Liver (tissue), 9 donors: Measurements from ENCODE around the gene HS1BP3. TPM values are rescaled to one million over a fixed set of nuclear protein-coding genes. Genes with fewer than 3 reads are reported as not detected.

ENCODE experiments used
- DNase-seq: peaks from one replicate; pipeline ENCODE4 v3.0.0-alpha.2; 2017; ENCODE audit warnings: low spot score
- H3K27ac ChIP-seq, 2 donors: one replicate each; pipeline ENCODE4 v1.7.0; 2013; ENCODE audit warnings: inconsistent platforms in 2 of 2, low read length in 2 of 2, control low read depth in 1 of 2, low read depth in 1 of 2, mild to moderate bottlenecking in 1 of 2
- H3K27me3 ChIP-seq, 4 donors: one replicate each; pipeline versions ENCODE4 v1.6.1 to v1.7.0; 2013; ENCODE audit warnings: low read length in 3 of 4, inconsistent platforms in 1 of 4, mild to moderate bottlenecking in 1 of 4, moderate library complexity in 1 of 4; ENCODE audit not compliant: control insufficient read depth in 4 of 4, insufficient read depth in 4 of 4
- H3K36me3 ChIP-seq, 4 donors: one replicate each; pipeline versions ENCODE4 v1.6.1 to v1.7.0; 2013; ENCODE audit warnings: low read length in 3 of 4, mild to moderate bottlenecking in 3 of 4, low read depth in 1 of 4, moderate library complexity in 1 of 4; ENCODE audit not compliant: control insufficient read depth in 4 of 4, insufficient read depth in 3 of 4
- H3K4me1 ChIP-seq, 4 donors: one replicate each; pipeline versions ENCODE4 v1.6.1 to v1.7.0; 2013; ENCODE audit warnings: low read length in 3 of 4, mild to moderate bottlenecking in 3 of 4, moderate library complexity in 1 of 4; ENCODE audit not compliant: control insufficient read depth in 4 of 4, insufficient read depth in 4 of 4
- H3K4me3 ChIP-seq, 3 donors: one replicate each; pipeline versions ENCODE4 v1.6.1 to v1.7.0; 2013; ENCODE audit warnings: low read length in 3 of 3, control low read depth in 1 of 3, low read depth in 1 of 3, mild to moderate bottlenecking in 1 of 3
- H3K9ac ChIP-seq, 2 donors: one replicate each; pipeline ENCODE4 v1.7.0; 2013; ENCODE audit warnings: low read length in 2 of 2, mild to moderate bottlenecking in 2 of 2, moderate library complexity in 2 of 2, control low read depth in 1 of 2, low read depth in 1 of 2
- H3K9me3 ChIP-seq, 4 donors: one replicate each; pipeline versions ENCODE4 v1.6.1 to v1.7.0; 2013; ENCODE audit warnings: low read length in 3 of 4; ENCODE audit not compliant: control insufficient read depth in 4 of 4
- ATF3 ChIP-seq: IDR thresholded peaks from 2 replicates; pipeline ENCODE4 v1.6.1; 2016; ENCODE audit warnings: antibody characterized with exemption
- CTCF ChIP-seq: fragments of 150-350 bp; IDR thresholded peaks from 2 replicates; pipeline ENCODE4 v1.5.1; 2017; ENCODE audit warnings: improper control_type of control experiment, low read depth, low read length; ENCODE audit not compliant: missing input control
- EGR1 ChIP-seq, 2 donors: IDR thresholded peaks; 2 replicates each; pipeline ENCODE4 v1.6.1; 2016 to 2018; ENCODE audit warnings: antibody characterized with exemption in 2 of 2, low read depth in 2 of 2
- FOXA1 ChIP-seq: IDR thresholded peaks from 2 replicates; pipeline ENCODE4 v1.6.1; 2016; ENCODE audit warnings: antibody characterized with exemption
- FOXA2 ChIP-seq: IDR thresholded peaks from 2 replicates; pipeline ENCODE4 v1.6.1; 2016; ENCODE audit warnings: antibody characterized with exemption
- GABPA ChIP-seq, 2 donors: IDR thresholded peaks in 1 of 2; conservative IDR thresholded peaks in 1 of 2; 2 replicates each; pipeline ENCODE4 v1.6.1; 2016; ENCODE audit warnings: antibody characterized with exemption in 2 of 2, mild to moderate bottlenecking in 1 of 2, moderate library complexity in 1 of 2
- HNF4A ChIP-seq, 2 donors: conservative IDR thresholded peaks; 2 replicates each; pipeline ENCODE4 v1.6.1; 2016; ENCODE audit warnings: antibody characterized with exemption in 2 of 2, mild to moderate bottlenecking in 2 of 2
- HNF4G ChIP-seq: IDR thresholded peaks from 2 replicates; pipeline ENCODE4 v1.6.1; 2016; ENCODE audit warnings: antibody characterized with exemption
- JUND ChIP-seq, 2 donors: IDR thresholded peaks; 2 replicates each; pipeline ENCODE4 v1.6.1; 2016; ENCODE audit warnings: antibody characterized with exemption in 2 of 2
- RAD21 ChIP-seq, 2 donors: IDR thresholded peaks; 2 replicates each; pipeline ENCODE4 v1.6.1; 2016; ENCODE audit warnings: antibody characterized with exemption in 2 of 2, mild to moderate bottlenecking in 2 of 2
- SP1 ChIP-seq: IDR thresholded peaks from 2 replicates; pipeline ENCODE4 v1.6.1; 2018; ENCODE audit warnings: antibody characterized with exemption, mild to moderate bottlenecking
- TAF1 ChIP-seq: conservative IDR thresholded peaks from 2 replicates; pipeline ENCODE4 v1.6.1; 2016; ENCODE audit warnings: antibody characterized with exemption, mild to moderate bottlenecking
- WGBS: extraction: QIAGEN DNeasy Blood & Tissue Kit; methylation state at CpG from one replicate; pipeline ENCODE4 v1.1.7; 2013; 5-methylcytosine and 5-hydroxymethylcytosine counted together
- polyA plus RNA-seq, 2 donors: library from polyadenylated mRNA; stranded (reverse) in 1 of 2; unstranded in 1 of 2; fragments of 200-250 nt in 1 of 2; fragments of >200 nt in 1 of 2; fragmentation: Nextera tagmentation in 1 of 2; extraction: Ambion mirVana in 1 of 2; gene quantifications; one replicate each; pipeline versions ENCODE4 v1.2.1 to v1.2.3, GENCODE V29; 2013 to 2015
- total RNA-seq, 2 donors: library from RNA; depleted of rRNA; stranded (reverse); fragments of >200 nt; gene quantifications; one replicate each; pipeline ENCODE4 v1.2.3, GENCODE V29; 2014
- TF ChIP-seq, protein P1 (sequence below): IDR thresholded peaks from 2 replicates; pipeline ENCODE4 v1.6.1; 2016; ENCODE audit warnings: antibody characterized with exemption
- TF ChIP-seq, protein P2 (sequence below): IDR thresholded peaks from 2 replicates; pipeline ENCODE4 v1.6.1; 2016; ENCODE audit warnings: antibody characterized with exemption, mild to moderate bottlenecking
- donor health status: healthy.
- donor health status: healthy.
- donor health status: healthy.
- donor health status: healthy.
- donor health status: healthy.

The HS1BP3 gene
- total and polyA plus RNA-seq, 4 donors = 7.7 to 15.4 (median 10.9) TPM

DNA sequence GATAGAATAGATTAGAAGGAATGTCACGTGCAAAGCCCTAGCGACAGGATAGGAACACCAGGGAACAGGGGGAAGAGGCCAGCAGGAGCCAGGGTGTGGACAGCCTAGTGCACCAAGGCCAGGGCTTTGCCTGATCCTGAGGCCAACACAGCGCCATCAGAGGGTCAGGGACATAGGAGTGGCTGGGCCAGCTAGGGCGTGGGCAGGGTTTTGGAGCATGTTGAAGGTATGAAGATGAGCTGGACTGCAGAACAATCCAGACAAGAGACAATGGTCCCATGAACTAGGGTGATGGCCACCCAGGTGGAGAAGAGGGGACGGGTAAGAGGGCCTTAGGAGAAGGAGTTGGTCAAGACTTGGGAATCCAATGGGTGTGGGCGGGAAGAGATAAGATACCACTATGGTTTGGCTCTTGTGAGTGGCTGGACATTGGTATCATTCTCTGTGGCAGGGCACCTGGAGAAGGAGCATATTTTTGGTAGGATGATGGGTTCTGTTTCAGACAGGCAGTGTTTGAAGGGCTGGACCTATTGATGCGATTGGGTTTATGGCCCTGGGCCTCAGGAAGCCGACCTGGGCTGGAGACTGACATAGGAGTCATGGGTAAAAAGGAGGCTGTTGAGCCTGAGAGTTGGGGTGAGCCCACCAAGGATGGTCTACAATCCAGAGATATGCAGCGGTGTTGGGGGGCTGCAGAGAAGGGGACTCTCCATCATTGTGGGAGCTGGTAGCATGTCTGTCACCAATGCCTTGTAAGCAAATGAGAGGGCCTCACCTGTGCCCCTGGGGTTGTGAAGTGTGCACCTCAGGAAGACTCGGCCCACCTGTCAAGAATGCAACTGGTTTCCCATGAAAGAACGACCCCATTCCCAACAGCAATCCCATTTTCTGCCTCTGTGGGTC, 2.0 kb upstream of the HS1BP3 start (continued):
- TF ChIP-seq, protein P1, sequence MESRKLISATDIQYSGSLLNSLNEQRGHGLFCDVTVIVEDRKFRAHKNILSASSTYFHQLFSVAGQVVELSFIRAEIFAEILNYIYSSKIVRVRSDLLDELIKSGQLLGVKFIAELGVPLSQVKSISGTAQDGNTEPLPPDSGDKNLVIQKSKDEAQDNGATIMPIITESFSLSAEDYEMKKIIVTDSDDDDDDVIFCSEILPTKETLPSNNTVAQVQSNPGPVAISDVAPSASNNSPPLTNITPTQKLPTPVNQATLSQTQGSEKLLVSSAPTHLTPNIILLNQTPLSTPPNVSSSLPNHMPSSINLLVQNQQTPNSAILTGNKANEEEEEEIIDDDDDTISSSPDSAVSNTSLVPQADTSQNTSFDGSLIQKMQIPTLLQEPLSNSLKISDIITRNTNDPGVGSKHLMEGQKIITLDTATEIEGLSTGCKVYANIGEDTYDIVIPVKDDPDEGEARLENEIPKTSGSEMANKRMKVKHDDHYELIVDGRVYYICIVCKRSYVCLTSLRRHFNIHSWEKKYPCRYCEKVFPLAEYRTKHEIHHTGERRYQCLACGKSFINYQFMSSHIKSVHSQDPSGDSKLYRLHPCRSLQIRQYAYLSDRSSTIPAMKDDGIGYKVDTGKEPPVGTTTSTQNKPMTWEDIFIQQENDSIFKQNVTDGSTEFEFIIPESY = no peak
- TF ChIP-seq FOXA2 = no peak
- TF ChIP-seq RAD21 (IDR thresholded peaks at IDR 0.05) = no peak
- no peak for TF ChIP-seq GABPA (IDR thresholded peaks at IDR 0.05 in 1 of 2, conservative IDR thresholded peaks at IDR 0.05 in 1 of 2)
- no peak for TF ChIP-seq EGR1 (IDR thresholded peaks at IDR 0.05; ENCODE audit: low read depth in 2 of 2)
- TF ChIP-seq ATF3 = no peak

DNA sequence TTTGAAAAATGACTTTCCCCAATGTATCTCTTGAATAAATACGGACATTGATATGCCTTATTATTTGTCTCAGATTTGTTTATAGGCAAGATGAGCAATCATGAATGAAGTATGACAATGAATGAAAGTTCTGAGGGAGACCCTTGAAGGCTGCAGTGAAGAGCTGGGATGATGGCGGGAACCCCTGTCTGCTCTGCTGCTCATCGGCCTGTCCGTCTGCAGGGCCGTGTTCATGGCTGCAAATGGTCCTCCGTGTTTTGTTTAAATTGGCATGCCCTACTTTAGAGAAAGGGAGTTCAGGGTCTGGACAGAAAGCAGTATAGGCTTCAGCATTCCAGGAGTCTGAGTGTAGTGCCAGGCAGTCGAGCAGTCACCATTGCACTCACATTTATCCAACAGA, 1.2 kb upstream of the HS1BP3 start:
- H3K36me3 ChIP-seq = no peaks in the 10 kb centered on the region
- WGBS = 90% methylated on average over 7 of the region's 7 CpGs
- DNase-seq = no peak
- no peak overlapping the region for H3K9ac ChIP-seq
- H3K27me3 ChIP-seq = no peaks in the 10 kb centered on the region
- no peak overlapping the region for H3K4me3 ChIP-seq
- no peak overlapping the region for H3K27ac ChIP-seq
- H3K4me1 ChIP-seq = peaks cover 9 to 36% (median 27%) of the 10 kb centered on the region in 4 donors
- H3K9me3 ChIP-seq = no peaks in the 10 kb centered on the region
- TF ChIP-seq TAF1 (no peak), FOXA1 (no peak), SP1 (no peak)
- TF ChIP-seq, protein P1 = no peak
- TF ChIP-seq, protein P2, sequence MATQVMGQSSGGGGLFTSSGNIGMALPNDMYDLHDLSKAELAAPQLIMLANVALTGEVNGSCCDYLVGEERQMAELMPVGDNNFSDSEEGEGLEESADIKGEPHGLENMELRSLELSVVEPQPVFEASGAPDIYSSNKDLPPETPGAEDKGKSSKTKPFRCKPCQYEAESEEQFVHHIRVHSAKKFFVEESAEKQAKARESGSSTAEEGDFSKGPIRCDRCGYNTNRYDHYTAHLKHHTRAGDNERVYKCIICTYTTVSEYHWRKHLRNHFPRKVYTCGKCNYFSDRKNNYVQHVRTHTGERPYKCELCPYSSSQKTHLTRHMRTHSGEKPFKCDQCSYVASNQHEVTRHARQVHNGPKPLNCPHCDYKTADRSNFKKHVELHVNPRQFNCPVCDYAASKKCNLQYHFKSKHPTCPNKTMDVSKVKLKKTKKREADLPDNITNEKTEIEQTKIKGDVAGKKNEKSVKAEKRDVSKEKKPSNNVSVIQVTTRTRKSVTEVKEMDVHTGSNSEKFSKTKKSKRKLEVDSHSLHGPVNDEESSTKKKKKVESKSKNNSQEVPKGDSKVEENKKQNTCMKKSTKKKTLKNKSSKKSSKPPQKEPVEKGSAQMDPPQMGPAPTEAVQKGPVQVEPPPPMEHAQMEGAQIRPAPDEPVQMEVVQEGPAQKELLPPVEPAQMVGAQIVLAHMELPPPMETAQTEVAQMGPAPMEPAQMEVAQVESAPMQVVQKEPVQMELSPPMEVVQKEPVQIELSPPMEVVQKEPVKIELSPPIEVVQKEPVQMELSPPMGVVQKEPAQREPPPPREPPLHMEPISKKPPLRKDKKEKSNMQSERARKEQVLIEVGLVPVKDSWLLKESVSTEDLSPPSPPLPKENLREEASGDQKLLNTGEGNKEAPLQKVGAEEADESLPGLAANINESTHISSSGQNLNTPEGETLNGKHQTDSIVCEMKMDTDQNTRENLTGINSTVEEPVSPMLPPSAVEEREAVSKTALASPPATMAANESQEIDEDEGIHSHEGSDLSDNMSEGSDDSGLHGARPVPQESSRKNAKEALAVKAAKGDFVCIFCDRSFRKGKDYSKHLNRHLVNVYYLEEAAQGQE = no peak

- H3K27me3 ChIP-seq = no peaks in the 10 kb centered on the region
- no peak for DNase-seq
- no peaks in the 10 kb centered on the region for H3K9me3 ChIP-seq
- H3K4me3 ChIP-seq = peak overlapping the region in 1 of 3 donors; percentile 65
- no peaks in the 10 kb centered on the region for H3K36me3 ChIP-seq
- H3K27ac ChIP-seq = peak overlapping the region in 1 of 2 donors; percentile 58
- 82% methylated on average over 7 of the region's 7 CpGs for WGBS
- H3K4me1 ChIP-seq = peaks cover 9 to 36% (median 27%) of the 10 kb centered on the region in 4 donors
- peak overlapping the region in 1 of 2 donors; percentile 82 for H3K9ac ChIP-seq
- TF ChIP-seq JUND (IDR thresholded peaks at IDR 0.05) (no peak), ATF3 (no peak), HNF4A (conservative IDR thresholded peaks at IDR 0.05) (no peak), HNF4G (no peak), GABPA (IDR thresholded peaks at IDR 0.05 in 1 of 2, conservative IDR thresholded peaks at IDR 0.05 in 1 of 2) (no peak), CTCF (no peak), FOXA2 (no peak)
- TF ChIP-seq, protein P2 = no peak
Measured at GRCh38 chr2:20651731-20652099, 817 bp upstream of the HS1BP3 start.
